ENCODE measurements around the gene APBA3.
A peak's percentile ranks its signal among the peaks of the same experiment; 100 is the strongest.

The APBA3 gene

DNA sequence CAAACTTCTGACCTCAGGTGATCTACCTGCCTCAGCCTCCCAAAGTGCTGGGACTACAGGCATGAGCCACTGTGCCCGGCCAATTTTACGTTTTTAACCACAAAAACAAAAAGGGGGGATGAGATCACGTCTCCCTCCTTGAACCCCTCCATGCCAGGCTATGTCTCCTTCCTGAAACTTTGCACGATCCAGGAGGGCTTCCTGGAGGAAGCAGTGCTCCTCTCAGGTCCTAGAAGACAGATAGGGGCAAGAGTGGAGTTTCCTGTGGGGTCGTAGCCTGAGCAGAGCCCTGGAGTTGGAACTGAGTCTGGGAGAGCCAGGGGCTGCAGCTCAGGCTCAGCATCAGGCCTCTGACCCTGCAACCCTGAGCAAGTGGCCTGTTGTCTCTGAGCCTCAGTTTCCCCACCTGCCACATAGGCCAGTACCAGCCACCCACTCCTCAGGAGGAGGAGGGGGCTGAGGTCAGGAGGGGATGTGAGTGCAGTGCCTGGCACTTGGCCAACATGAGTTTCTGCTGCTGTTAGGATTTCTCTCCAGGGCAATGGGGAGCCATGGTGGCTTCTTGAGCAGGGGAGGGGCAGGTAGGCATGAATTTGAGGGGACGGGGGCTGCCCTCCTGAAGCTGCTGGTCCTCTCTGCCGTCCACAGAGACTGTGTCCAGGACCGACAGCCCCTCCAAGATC lies 16.0 kb downstream of the APBA3 start:
- no peak for DNase-seq

DNA sequence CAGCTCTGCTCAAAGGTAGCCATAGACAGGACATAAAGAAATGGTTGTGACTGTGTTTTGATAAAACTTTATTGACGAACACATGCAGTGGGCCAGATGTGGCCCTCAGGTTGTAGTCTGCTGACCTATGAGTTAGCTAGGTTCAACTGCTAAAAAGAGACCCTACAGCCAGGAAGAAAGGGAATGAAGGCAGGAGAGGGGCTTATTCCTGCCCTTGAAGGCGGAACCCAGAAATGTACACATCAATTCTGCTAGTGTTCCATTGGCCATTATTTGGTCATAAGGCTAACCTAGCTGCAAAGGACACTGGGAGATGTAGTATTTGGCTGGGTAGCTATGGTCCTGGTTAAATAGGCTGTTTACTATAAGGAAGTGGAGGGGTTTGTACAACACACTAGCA lies 18.0 kb downstream of the APBA3 start:
- DNase-seq: no peak

DNA sequence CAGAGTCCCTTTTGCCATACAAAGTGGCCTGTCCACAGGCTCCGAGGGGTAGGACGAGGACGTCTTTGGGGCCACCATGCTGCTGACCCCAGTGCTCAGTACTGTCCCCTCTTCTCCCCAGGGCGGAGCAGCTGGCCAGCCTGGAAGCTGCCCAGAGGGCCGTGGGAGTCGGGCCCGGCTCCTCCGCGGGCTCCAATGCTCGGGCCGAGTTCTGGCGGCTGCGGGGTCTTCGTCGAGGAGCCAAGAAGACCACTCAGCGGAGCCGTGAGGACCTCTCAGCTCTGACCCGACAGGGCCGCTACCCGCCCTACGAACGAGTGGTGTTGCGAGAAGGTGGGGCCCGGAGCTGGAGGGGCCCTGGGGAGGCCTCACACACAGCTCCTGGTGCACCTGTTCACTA lies 21.1 kb downstream of the APBA3 start:
- DNase-seq: no peak

DNA sequence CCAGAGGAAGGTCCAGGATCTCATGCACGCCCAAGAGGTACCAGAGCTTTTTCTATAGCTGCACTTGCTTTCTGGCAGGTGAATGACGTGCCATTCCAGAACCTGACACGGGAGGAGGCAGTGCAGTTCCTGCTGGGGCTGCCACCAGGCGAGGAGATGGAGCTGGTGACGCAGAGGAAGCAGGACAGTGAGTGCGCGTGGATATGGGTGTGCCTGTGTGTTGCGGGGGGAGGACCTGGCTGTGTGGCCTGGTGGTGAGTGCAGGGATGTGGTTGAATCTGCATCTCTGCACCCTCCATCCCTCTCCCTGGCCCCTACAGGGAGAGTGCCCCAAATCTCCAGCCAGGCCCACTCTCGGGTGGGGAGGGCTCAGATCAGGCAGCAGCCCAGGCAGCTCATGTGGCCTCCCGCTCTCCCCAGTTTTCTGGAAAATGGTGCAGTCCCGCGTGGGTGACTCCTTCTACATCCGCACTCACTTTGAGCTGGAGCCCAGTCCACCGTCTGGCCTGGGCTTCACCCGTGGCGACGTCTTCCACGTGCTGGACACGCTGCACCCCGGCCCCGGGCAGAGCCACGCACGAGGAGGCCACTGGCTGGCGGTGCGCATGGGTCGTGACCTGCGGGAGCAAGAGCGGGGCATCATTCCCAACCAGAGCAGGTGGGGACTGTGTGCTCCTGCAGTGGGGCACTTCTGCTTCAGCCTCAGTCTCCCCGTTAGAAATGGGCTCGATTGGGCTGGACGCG lies 22.8 kb downstream of the APBA3 start:
- no peak for DNase-seq

DNA sequence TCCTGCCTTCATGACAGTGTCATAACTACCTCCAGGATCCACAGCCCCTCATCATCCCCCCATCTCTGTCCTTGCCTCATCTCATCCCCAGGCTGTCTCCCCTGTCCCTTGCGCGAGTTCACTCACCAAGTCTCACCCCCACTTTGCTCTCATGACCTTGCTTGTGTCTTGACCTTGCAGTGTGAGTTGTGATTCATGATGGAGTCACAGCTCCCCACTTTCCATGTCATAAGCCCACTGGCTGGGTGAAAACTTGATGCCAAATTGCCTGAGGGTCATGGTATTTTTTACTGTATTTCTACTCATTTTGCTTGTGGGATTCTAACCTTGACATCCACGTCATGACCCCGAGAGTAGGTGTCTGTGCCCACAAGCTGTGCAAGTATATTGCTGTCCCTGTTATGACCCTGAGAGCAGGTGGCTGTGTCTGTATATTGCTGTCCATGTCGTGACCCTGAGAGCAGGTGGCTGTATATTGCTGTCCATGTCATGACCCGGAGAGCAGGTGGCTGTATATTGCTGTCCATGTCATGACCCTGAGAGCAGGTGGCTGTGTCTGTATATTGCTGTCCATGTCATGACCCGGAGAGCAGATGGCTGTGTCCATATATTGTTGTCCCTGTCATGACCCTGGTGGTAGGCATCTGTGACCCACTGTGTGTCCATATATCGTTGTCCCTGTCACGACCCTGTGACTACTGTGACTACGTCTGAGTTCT lies 23.8 kb downstream of the APBA3 start:
- no peak for DNase-seq

DNA sequence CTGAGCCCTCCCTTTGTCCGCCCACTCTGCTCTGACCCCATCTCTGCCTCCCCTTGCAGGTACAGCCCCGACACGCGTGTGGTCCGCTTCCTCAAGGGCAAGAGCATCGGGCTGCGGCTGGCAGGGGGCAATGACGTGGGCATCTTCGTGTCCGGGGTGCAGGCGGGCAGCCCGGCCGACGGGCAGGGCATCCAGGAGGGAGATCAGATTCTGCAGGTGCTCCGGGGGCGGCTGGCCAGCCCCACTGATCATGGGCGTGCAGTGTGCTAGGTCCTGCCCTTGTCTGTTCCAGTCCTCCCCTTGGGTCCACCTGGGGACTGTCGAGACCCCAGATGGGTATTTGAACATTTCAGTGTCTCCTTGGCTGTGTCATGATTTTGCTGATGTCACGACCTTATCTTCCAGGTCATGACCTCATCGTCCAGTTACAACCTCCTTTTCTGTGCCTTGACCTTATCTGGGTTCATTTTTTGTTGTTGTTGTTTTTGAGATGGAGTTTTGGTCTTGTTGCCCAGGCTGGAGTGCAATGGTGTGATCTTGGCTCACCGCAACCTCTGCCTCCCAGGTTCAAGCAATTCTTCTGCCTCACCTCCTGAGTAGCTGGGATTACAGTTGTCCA lies 25.3 kb downstream of the APBA3 start:
- no peak for DNase-seq

DNA sequence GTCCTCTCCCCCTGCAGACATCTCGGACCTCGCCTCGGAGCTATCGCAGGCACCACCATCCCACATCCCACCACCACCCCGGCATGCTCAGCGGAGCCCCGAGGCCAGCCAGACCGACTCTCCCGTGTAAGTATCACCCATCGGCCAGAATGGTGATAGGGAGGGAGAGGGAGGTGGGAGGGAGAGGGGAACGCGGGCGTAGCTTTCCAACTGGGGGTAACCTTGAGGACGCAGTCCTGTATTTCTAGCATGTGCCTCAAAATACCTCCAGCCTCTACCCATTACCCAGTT lies 27.2 kb downstream of the APBA3 start:
- no peak for DNase-seq

DNA sequence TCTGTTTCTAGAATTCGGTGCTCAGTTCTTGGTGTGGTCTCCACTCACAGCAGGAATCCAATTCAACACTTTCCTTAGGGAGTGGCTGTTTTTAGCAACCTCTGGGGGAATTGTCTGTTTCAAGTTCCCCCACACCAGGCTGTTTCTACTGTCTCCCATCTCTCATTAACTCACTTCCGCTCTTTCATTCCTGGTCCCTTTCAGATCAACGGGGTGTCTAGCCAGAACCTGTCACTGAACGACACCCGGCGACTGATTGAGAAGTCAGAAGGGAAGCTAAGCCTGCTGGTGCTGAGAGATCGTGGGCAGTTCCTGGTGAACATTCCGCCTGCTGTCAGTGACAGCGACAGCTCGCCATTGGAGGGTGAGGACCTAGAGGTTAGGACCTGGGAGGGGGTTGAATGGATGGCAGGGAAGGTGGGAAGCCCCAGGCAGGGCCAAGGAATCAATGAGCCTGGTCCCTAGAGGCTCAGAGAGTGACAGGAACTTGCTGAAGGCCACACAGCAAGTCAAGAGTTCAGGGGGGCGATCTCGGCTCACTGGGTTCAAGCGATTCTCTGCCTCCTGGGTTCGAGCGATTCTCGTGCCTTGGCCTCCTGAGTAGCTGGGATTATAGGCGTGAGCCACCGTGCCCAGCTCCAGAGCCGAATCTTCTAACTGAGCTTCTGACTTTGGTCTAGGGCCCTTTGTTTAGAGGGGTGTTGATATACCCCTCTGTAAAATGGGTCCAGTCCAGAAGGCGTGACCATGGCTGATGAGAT lies 27.8 kb downstream of the APBA3 start:
- no peak for DNase-seq

DNA sequence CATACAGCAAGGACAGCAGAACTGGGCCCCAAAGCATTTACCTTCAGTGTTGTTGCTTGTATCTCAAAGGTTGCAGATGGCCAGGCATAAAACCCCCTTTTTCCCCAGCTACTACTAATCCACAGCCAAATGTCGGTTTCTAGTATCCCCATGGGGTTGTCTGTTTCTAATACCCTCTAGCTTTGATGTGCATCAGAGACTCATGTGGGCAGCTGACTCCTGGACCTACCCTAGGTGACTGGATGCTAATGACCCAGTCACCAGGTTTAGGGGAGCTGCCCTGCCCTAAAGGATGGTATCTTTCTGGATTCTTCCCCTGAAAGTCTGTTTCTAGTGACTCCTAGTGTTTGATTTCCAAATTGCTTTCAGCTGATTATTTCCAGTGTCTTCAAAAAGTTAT lies 29.4 kb downstream of the APBA3 start:
- no peak for DNase-seq

DNA sequence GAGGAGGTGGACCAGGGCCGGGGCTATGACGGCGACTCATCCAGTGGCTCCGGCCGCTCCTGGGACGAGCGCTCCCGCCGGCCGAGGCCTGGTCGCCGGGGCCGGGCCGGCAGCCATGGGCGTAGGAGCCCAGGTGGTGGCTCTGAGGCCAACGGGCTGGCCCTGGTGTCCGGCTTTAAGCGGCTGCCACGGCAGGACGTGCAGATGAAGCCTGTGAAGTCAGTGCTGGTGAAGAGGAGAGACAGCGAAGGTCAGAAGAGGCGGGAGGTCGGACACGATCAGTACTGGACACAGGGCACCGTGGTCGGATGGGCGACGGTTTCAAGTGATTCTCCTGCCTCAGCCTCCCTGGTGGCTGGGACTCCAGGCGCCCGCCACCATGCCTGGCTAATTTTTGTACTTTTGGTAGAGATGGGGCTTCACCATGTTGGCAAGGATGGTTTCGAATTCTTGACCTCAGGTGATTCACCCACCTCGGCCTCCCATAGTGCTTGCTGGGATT lies 31.0 kb downstream of the APBA3 start:
- no peak for DNase-seq

DNA sequence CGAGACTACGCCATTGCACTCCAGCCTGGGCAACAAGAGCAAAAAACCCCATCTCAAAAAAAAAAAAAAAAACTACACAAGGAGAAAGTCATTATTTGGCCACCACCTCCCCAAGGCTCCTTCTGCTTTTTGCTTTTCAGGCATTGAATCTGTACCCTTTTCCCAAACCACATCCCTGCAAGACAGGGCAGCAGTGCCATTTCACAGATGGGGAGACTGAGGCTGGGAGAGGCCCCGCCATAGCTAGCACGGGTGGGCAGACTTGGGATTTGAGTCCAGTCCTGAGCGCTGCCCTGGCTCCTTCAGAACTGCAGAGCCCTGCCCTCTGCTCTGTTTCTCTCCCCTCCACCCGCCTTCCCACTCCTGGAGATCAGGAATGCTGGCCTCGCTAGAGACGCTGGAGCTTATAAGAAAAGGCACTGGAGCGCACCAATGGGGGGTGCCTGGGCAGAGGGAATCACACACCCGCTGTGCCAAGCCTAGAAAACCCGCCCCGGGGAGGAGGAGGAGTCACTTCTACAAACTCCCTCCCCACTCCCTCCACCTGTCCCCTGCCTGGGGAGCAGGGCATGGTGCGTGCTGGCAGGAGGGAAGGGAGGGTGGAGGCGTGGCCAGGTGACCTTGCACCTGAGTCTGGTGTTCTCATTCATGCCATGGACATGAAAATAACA lies 35.7 kb downstream of the APBA3 start:
- DNase-seq: peak; percentile 73

DNA sequence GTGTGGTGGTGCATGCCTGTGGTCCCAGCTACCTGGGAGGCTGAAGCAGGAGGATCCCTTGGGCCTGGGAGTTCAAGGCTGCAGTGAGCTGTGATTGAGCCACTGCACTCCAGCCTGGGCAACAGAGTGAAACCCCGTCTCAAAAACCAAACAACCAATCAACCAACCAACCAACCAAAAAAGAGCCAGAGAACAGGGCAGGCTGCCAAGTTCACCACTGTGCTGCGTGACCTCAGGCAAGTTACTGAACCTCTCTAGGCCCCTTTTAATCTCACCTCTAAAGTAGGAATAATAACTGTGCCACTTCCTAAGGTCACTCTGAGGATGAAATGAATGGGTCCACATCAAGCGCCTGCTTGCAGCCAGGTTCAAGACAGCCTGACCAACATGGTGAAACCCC lies 36.4 kb downstream of the APBA3 start:
- no peak for DNase-seq

DNA sequence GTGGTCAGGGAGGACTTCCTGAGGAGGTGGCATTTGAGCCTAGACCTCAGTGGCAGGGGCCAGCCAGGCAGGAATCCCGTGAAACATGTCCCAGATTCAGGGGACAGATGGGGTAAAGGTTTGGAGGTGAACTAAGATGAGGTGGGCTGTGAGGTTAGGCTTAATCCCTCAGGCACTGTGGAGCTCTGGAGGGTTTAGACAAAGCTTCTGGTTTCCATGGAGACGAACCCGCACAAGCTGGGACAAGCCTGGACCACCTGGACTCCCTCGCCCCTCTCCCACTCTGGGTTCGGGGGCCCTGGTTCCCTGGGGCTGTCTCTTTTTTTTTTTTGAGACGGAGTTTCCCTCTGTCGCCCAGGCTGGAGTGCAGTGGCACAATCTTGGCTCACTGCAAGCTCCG lies 37.6 kb downstream of the APBA3 start:
- no peak for DNase-seq

DNA sequence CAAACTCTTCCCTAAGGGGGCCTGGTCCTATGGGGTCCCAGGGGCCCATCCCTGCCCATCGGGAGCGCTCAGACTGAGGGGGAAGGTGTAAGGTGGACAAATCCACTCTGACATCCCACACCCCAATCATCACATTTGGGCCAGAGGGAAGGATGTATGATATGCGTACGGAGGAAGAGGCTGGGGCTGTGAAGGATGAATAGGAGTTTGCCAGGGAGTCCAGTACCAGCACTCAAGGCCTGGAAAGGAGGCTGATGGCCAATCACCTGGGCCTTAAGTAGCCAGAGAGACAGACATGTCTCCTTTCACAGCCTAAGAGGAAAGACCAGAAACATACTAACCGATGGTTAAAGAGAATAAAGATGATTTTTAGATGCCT lies 38.4 kb downstream of the APBA3 start:
- no peak for DNase-seq

DNA sequence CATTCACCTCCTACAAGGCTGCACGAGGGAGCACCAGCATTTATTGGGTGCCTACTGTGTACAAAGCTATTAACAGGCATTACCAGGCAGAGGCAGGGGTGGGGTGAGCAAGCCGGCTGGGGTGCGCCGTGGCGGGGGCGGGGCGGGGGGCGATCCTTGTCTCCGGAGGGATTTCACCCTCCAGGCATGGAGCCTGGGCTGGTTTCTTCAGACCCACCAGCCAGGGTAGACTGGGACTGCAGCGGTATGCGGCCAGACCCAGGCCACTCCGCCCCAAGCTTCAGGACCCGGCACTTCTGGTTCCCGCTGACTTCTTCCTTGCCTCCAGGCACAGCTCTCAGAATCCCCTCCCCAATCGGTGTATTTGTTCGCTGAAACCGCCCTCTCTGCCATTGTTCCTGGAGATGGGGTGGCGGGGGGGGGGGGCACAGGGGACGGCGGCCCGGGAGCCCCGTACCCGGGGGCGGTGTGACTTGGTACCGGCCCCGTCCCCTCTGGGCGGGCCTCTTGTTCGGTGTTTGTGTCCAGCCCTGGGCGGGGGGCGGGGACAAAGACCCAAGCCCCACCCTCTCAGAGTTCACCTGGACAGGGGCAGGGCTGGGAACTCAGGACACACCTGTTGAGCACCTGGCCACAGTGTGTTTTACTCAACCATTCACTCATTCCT lies 38.9 kb downstream of the APBA3 start:
- DNase-seq: peak; percentile 65

DNA sequence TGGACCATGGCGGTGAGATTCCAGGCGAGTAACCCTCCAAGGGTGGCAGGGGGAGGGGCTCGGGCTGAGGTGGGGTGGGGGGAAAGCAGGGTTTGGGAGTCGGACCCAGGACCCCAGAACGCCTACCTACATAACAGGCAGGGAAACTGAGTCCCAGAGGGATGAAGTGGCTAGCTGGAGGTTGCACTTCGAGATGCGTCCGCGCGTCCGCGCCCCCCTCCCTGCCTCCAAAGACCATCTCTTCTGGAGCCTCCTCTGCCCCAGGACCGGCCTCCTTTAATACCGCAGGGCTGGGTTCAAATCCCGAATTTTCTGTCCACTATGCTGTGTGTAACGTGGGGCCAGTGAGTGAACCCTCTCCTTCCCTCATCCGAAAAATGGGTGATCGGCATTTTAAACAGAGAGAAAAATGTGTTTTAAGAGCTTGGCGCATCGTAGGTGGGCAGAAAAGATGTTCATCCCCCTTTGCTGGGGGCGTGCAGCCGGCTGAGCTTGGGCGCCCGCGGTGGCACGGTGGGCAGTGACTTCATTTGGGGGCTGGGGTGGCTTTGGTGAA lies 39.5 kb downstream of the APBA3 start:
- DNase-seq: no peak

DNA sequence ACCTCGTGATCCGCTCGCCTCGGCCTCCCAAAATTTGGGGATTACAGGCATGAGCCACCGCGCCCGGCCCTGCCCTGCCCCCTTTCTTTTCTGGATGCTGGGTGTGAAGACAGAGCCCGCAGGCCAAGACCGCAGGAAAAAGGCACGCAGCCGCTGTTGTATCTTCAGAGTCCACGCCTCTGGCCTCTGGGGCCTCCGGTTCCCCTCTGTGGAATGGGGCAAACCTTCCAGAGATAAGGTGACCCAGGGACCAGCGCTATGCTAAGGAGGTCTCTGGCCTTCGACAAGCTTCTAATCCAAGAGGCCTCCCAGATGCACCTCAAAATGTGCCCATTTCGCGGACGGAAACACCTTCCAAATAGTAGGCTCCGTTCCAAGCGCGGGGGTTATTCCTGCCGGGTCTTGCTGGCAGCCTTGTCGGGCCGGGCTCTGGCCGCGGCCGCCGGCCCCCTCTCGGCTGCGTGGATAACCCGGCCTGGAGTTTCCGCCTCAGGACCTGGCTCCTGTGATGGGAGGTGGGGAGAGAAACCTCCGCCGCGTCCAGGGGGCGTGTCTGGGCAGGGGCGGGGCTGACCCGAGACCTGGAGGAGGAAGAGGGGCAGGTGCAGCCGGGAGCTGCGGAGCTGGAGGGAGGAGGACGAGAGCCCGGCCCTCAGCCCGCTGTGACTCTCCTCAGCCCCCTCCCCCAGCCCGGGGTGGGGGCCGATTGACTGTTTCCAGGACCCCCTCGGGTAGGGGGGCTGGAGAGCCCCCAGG lies 40.2 kb downstream of the APBA3 start:
- peak; percentile 91 for DNase-seq

DNA sequence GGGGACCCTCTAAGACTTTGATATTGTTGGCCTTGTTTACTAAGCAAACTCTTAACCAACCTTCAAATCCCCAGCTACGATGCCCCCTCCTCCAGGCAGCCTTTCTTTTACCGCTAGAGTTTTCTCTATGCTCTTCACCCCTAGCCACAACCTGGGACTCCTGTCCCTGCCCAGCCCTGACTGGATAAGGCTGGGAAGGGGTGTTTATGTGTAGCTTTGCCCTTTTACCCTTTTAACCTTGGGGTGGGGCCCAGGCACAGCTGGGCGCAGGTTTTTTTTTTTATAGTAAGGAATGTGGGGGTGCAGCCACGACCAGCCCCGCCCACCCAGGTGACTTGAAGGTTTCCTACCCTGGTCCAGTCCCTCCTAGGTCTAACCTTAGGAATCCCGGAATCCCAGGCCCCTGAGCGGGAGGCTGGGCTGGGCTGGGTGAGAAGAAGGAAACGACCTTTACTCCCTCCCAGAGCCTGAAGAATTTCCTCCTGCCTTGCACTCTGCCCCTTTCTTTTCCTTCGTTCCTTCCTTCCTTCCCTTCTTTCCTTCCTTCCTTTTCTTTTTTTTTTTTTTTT lies 41.1 kb downstream of the APBA3 start:
- DNase-seq: no peak

DNA sequence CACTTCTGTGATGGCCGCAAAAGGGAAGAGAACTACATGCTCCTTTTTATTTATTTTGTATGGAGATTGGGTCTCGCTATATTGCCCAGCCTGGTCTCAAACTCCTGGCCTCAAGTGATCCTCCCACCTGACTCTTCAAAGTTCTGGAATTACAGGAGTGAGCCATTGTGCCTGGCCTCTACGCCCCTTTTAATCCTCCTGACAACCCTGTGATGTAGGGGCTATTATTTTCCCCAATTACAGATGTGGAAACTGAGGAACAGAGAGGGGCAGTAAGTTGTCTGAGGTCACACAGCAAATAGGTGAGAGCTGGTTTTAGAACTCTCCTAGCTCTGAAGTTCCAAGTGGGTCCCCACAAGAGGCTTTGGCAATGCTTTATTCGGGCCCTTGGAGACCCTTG lies 41.6 kb downstream of the APBA3 start:
- DNase-seq: no peak

DNA sequence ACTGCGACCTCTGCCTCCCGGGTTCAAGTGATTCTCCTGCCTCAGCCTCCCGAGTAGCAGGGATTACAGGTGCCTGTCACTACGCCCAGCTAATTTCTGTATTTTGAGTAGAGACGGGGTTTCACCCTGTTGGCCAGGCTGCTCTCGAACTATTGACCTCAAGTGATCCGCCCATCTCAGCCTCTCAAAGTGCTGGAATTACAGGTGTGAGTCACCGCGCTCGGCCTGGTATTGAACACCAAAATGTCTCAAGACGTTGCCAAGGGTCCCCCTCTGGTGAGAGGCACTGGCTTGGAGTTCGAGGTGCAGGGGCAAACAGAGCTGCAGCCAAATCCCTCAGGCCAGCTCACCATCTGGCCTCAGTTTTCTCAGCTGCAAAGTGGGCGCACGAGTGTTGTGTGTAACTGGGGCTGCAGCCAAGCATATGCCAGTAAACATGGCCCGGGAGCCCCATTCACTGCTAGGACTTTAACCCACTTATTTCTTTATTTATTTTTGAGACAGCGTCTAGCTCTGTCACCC lies 45.3 kb downstream of the APBA3 start:
- no peak for DNase-seq
